Femur (tissue), 1 donor: ENCODE results near the gene CAPRIN2.

Experiments used
- DNase-seq: peaks from one replicate; pipeline ENCODE4 v3.0.0-alpha.2; 2017

Gene CAPRIN2

GRCh38 chr12:30763053-30763452 is 8.3 kb upstream of the CAPRIN2 start:
- no peak for DNase-seq

- no peak for DNase-seq
These were observed 7.0 kb upstream of the CAPRIN2 start for GRCh38 chr12:30761730-30762129.

- DNase-seq: no peak
These were observed 2.6 kb upstream of the CAPRIN2 start for GRCh38 chr12:30757316-30757715.

GRCh38 chr12:30756074-30756473 is 1.3 kb upstream of the CAPRIN2 start:
- no peak for DNase-seq

GRCh38 chr12:30755395-30755762 is 628 bp upstream of the CAPRIN2 start:
- DNase-seq: no peak

- DNase-seq: no peak
These were observed 385 bp downstream of the CAPRIN2 start for GRCh38 chr12:30754383-30754749.

- DNase-seq: no peak
These were observed 884 bp downstream of the CAPRIN2 start for GRCh38 chr12:30753751-30754382.

GRCh38 chr12:30753233-30753632 is 1.5 kb downstream of the CAPRIN2 start:
- DNase-seq: peak; percentile 21

GRCh38 chr12:30752255-30752654 is 2.5 kb downstream of the CAPRIN2 start:
- DNase-seq: no peak

- DNase-seq: no peak
These were observed 6.6 kb downstream of the CAPRIN2 start for GRCh38 chr12:30748147-30748546.

GRCh38 chr12:30746190-30746589 is 8.6 kb downstream of the CAPRIN2 start:
- DNase-seq: no peak

GRCh38 chr12:30744321-30744720 is 10.4 kb downstream of the CAPRIN2 start:
- DNase-seq: no peak

GRCh38 chr12:30740274-30740673 is 14.5 kb downstream of the CAPRIN2 start:
- DNase-seq: no peak

GRCh38 chr12:30739020-30739419 is 15.7 kb downstream of the CAPRIN2 start:
- no peak for DNase-seq

- DNase-seq: no peak
These were observed 21.7 kb downstream of the CAPRIN2 start for GRCh38 chr12:30732954-30733637.

GRCh38 chr12:30730011-30730410 is 24.7 kb downstream of the CAPRIN2 start:
- no peak for DNase-seq

GRCh38 chr12:30729547-30729946 is 25.2 kb downstream of the CAPRIN2 start:
- DNase-seq: no peak

GRCh38 chr12:30726647-30727046 is 28.1 kb downstream of the CAPRIN2 start:
- DNase-seq: no peak

GRCh38 chr12:30725739-30726138 is 29.0 kb downstream of the CAPRIN2 start:
- DNase-seq: no peak

GRCh38 chr12:30719060-30719459 is 35.7 kb downstream of the CAPRIN2 start:
- DNase-seq: no peak

GRCh38 chr12:30707613-30708342 is 47.0 kb downstream of the CAPRIN2 start:
- no peak for DNase-seq

GRCh38 chr12:30706476-30706875 is 48.3 kb downstream of the CAPRIN2 start:
- no peak for DNase-seq

- DNase-seq: no peak
These were observed 53.7 kb downstream of the CAPRIN2 start for GRCh38 chr12:30701056-30701455.

GRCh38 chr12:30700216-30700900 is 54.4 kb downstream of the CAPRIN2 start:
- DNase-seq: no peak
